GM19328 (cell line): ENCODE results near the gene EIF6.
"Not testable (repeated sequence)": the region's sequence is repeated elsewhere in the genome, so short reads cannot be mapped to it uniquely, and the experiment has no call there.

Source experiments
- ATAC-seq: cut with Tn5 transposase; IDR thresholded peaks from one replicate; pipeline ENCODE4 v1.9.1; 2021; ENCODE audit warnings: mild to moderate bottlenecking, moderate library complexity; ENCODE audit not compliant: unreplicated experiment

The EIF6 gene

DNA sequence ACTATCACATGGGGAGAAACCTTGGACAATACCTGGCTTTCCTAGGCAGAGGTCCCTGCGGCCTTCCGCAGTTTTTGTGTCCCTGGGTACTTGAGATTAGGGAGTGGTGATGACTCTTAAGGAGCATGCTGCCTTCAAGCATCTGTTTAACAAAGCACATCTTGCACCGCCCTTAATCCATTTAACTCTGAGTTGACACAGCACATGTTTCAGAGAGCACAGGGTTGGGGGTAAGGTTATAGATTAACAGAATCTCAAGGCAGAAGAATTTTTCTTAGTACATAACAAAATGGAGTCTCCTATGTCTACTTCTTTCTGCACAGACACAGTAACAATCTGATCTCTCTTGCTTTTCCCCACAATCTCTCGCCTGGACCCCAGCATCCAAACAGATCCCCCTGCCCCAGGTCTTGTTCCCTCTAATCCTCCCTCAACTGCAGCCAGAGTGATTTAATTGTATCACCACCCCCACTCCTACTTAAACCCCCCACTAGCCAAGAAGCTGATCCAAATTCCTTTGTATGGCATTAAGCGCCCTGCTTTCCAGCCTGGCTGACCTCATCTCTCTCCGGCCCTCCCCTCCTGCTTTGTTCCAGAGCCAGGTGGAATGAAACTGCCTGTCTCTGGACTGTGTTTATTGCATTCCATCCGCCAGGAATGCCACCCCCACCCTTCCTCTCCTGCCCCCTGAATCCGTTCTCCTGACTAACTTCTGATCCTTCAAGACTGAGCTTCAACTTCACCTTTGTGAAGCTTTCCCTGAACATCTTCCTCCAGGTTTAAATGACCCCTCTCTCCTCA lies 21.6 kb downstream of the EIF6 start:
- not testable (repeated sequence) for ATAC-seq

DNA sequence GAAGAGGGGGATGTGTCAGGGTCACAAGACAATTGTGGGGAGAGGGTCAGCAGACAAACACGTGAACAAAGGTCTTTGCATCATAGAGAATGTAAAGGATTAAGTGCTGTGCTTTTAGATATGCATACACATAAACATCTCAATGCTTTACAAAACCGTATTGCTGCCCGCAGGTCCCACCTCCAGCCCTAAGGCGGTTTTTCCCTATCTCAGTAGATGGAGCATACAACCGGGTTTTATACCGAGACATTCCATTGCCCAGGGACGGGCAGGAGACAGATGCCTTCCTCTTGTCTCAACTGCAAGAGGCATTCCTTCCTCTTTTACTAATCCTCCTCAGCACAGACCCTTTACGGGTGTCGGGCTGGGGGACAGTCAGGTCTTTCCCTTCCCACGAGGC lies 22.3 kb downstream of the EIF6 start:
- ATAC-seq, result not testable (repeated sequence)

DNA sequence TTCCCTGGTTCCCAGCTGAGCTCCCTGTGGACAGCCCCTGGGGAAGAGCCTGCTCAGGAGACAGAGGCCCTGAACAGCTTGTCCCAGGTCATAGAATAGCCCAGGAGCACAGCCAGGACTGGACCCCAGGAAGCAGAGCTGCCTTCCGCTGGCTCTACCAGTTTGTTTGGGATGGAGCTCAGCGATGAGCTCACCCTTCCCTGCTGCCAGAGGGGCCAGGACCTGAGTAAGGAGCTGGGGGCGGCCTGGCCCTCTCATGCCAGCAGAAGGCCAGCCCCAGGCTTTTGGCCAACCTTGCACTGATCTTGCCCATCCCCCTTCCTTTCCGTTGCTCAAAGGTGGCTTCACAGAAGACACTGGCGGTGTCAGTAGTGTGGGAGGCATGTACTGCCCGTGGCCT lies 24.1 kb downstream of the EIF6 start:
- no peak for ATAC-seq

DNA sequence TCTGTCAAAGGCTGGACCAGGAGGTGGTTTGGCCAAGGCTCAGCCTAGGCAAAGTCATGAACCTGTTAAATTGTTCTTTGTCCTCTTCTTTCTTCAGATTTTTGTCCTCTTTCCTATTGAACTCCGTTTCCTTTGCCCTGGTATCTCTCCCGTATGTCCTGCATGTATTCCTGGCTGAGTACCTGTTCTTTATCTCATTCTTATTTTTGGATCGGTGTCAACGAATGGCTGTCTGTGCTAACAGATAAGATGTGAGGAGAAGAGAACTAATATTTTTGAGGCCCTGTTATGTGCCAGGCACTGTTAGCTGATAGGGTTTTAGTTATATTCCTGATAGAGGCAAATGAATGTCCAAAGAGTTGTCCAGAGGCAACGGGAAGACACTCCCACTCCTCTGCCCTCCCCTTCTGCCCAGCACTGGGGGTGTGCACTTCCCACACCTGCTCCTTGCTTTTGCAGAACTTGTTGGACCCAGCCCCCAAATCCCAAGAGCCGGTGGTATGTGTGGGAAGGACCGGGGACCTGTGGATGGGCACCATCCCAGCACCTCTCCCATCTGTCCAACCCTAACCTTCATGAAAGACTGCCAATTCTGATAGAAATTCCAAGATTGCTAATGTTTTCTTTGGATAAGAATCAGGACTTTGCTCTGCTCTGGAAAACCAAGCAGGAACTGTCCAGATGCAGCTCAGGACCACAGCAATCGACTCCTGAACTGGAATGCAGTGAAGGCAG lies 27.2 kb downstream of the EIF6 start:
- no peak for ATAC-seq

DNA sequence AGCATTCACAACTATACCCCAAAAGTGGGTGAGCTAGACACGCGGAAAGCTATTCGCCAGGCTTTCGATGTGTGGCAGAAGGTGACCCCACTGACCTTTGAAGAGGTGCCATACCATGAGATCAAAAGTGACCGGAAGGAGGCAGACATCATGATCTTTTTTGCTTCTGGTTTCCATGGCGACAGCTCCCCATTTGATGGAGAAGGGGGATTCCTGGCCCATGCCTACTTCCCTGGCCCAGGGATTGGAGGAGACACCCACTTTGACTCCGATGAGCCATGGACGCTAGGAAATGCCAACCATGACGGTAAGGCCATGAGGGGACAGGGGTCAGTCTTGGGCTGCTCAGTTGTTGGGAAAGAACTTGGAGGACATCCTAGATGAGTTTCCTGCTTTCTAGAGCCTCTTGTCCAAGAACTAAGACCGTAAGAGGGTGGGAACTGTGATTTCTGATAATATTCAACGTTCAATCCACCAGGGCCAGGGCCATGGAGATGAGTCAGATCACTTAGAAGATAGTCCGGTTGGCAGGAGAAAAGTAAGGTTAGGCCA lies 30.0 kb downstream of the EIF6 start:
- ATAC-seq, result no peak

DNA sequence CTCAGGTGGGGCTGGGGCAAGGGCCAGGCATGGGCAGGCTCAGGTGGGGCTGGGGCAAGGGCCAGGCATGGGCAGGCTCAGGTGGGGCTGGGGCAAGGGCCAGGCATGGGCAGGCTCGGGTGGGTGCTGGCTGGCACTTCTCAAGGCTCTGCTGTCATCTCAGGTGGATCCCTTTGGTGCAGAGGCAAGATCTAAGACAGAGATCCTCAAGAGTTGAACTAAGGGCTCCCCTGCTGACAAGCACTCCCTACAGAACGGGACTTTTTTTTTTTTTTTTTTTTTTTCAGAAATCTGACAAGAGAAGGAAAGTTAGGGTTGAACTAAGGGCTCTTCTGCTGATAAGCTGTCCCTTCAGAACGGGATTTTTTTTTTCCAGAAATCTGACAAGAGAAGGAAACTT lies 31.6 kb downstream of the EIF6 start:
- ATAC-seq, result no peak

DNA sequence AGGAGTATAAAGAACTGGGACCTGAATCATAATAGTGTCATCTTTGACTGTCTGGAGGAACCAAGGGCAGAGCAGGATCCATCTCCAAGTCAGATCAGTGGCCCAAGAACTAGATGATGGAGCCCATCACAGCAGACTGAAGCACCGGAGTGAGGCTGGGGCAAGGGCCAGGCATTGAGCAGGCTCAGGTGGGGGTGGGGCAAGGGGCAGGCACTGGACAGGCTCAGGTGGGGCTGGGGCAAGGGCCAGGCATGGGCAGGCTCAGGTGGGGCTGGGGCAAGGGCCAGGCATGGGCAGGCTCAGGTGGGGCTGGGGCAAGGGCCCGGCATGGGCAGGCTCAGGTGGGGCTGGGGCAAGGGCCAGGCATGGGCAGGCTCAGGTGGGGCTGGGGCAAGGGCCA lies 32.0 kb downstream of the EIF6 start:
- ATAC-seq, result not testable (repeated sequence)

DNA sequence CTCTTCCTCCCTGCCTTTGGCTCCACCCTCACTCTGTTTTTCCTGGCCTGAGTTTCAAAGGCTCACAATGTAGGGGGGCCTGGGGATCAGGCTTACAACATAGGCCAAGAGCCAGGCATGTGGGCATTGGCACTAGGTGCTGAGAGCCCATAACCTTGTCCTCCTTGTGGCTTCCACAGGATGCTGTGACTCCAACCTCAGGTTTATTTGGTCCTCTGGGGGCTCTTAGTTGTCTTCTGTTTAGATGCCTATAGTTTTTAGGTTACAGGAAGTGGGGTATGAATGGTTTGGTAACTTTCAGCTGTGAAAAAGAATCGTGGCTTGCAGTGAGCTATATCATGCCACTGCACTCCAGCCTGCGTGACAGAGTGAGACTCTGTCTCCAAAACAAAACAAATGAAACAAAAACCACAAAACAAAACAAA lies 32.5 kb downstream of the EIF6 start:
- ATAC-seq, result no peak

DNA sequence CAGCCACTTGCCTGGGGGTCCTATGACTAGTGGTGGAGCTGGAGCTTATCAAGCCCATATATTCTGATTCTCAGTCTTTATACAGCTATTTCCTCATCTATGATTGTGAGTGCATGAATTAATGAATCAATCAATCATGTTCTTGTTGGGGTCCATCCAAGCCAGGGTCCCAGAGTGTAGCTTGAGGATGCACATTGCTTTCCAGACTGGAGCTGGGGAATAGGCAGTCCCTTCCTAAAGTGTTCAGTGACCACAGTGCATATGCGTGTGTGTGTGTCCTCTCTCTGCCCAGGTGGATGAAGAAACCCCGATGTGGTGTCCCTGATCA lies 33.0 kb downstream of the EIF6 start:
- ATAC-seq, result no peak

DNA sequence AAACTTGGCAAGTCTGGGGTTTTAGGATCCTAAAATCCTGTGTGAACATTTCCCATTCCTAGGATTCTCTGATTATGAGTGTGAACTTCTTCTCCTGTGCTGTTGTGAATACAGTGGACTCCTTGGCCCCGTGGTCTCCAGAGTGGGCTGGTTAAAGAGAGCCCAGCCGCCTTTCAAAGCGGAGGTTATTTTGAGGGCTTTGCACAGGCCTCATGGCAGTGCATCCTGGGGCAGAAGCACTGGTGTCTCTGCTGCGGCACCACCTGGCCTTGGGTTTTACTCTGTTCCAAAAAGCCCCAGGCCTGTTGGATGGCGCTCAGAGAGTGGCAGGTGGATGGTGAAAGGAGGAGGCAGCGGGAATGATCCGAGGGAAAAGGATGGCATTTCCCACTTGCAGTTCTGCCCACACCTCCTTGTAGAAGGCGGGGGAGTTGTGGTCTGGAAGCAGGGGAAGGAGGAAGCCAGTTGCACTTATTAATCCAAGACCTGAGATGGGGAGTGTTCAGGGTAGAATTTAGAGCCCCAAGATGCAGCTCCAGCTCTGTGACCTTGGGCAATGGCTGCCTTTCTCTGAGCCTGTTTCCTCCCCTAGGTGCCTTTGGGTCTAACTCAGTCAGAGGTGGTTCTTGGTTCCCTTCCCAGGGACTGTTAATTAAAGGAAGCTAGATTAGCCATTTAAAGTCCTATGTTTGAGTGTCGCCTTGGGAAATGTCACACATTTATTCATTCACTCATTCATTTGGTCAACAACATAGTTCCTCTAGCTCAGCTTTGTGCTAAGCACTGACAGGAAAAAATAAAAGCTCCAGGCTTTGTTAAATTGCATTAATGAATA lies 35.7 kb downstream of the EIF6 start:
- ATAC-seq, result no peak

DNA sequence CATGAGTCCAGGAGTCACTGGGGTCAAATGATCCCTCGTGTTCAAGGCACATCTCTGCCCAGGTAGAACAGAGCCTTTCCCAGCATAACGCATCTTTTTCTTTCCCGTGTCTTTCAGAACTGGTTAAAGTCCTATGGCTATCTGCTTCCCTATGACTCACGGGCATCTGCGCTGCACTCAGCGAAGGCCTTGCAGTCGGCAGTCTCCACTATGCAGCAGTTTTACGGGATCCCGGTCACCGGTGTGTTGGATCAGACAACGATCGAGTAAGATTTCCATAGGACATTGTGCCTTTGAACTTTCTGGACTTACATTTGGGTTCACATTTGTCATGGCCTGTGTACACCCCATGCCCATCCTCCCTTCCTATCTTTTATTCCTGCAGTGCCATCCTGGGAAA lies 37.8 kb downstream of the EIF6 start:
- no peak for ATAC-seq

DNA sequence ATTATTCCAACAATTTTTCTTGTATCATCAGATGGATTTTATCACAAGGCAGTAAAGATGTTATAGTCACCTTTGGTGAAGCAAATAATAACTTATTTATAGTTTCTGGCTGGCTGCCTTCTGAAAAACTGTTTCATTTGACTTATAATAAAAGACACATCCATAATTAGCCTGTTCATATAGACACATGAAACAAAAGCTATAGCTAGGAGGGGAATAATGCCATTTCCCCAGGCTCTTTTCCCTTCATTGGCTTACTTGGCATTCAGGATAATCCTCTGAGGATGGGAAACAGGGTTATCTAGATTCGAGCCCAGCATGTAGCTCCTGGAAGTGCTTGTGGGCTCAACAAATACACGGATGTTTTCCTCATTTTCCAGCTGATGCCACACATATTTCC lies 40.6 kb downstream of the EIF6 start:
- no peak for ATAC-seq

DNA sequence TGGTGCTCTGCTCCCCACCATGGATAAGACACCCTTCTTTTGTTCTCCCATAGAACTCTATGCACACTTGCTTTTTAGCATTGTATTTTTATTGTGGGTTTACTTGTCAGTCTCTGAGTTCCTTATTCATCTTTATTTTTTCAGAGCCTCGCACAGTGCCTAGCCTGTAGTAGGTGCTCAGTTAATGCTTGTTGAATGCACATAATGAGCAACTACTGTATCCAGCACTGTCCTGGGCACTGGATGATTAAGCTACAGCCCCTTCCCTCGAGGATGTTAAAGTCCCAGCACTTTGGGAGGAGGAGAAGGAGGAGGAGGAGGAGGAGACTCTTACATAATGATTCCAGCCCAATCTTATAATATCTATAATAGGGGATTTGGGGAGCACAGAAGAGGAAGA lies 41.3 kb downstream of the EIF6 start:
- ATAC-seq, result no peak

DNA sequence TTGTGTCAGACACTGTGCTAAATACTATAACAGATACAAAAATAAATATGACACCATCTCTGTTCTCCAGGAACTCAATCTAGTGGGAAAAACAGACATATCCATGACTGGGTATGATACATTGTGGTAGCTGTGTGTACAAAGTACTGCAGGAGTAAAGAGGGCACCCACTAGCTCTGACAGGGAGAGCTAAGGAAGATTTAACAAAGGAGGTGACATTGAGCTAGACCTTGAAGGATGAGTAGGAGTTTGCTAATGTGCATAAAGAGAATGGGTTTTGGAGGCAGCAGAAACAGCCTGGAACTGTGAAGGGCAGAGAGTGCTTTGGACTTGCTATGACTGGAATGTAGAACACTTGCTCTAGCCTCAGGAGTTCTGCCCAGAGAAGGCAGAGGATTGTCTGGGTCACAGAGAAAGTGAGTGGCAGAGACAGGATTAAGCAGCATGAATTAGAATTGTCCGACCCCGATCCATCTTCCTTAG lies 43.7 kb downstream of the EIF6 start:
- no peak for ATAC-seq

DNA sequence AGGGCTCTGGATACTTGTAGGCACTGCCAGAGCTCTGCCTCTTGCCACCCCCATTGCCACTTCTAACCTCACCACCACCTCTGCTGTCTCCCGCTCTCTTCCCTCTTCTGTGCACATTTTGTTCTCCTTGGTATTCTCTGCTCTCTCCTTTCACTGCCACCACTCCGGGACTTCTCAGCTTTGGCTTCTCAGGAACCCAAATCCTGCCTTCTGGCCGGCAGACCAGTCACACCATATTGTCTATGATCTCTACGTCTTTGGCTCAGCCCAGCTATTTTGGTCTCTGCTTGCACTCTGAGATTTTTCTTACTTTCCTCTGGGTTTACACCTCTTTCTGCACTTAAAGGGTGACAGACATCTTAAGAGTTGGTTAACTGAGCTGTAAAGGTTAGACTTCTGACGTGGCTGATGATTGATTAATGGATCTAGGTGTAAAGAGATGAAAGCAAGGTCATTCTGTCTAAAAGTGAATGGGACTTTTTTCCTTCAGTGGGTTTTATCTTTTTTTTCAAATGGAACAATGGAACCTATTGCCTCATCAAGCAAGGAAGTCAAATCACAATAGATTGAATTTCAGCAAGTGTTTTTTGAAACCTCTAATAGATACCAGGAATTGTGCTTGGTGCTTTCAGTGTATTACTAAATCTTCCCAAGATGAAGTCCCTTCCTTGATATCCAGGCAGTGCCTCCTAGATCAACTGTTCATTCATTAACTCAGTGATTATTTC lies 44.3 kb downstream of the EIF6 start:
- no peak for ATAC-seq

DNA sequence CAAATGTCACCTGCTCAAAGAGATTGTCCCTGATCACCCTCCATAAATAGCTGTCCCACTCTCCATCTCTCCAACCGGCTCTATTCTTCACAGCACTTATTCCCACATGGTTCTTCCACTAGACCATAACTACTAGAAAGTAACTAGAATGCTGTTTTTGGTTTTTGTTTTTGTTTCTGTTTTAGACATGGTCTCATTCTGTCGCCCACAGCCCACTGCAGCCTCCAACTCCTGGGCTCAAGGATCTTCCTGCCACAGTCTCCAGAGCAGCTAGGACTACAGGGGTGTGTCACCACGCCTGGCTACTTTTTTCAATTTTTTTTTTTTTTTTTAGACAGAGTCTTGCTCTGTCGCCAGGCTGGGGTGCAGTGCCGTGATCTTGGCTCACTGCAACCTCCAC lies 45.8 kb downstream of the EIF6 start:
- no peak for ATAC-seq

DNA sequence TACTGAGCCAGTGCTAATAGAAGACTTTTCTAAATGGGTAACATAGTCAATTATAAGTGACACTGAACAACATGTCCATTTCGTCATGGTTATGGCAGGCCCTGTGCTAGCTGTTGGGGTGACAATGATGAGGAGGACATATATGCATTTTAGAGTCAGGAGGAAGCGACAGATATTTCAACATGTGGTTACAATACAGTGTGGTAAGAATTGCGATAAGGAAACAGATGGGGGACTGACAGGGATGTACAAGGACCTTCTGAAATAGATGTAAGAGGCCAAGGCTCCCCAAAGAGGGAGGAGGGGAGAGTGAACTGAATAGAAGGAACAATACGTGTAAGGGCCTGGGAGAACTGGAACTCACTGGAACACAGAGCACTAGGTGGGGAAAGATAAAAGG lies 46.4 kb downstream of the EIF6 start:
- no peak for ATAC-seq

DNA sequence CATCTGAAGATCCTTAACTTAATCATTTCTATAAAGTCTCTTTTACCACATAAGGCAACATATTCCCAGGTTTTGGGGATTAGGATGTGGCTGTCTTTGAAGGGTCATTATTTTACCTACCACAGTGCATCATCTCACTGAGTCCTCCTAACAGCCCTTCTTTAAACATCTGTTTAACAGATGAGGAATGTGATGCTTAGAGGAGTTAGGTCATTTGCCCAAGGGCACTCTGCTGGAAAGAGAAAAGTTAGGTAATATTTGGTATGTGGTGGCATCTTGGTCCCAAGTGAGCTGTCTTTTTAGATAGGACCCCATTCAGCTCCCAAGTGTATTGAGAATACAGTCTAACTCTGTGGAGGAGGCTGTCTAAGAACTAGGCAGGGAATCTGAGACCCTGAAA lies 47.1 kb downstream of the EIF6 start:
- ATAC-seq, result no peak

DNA sequence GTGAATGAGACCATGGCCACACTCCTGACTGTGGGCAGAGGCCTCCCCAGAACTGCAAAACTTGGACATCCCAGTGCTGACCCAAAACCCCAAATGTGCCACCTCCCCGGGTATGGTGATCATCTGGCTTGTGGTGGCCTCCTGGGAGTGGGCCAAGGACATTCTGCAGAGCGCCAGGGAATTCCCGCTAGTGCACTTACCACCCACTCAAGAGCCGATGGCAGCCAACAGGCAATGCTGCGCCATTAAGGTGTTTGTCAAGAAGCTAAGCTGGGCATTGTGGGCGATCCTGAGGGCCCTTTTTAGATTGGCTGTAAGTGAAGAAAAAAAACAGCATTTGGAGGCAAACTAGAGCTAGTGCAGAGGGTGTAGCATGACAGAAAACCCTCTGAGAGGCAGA lies 48.7 kb downstream of the EIF6 start:
- no peak for ATAC-seq

DNA sequence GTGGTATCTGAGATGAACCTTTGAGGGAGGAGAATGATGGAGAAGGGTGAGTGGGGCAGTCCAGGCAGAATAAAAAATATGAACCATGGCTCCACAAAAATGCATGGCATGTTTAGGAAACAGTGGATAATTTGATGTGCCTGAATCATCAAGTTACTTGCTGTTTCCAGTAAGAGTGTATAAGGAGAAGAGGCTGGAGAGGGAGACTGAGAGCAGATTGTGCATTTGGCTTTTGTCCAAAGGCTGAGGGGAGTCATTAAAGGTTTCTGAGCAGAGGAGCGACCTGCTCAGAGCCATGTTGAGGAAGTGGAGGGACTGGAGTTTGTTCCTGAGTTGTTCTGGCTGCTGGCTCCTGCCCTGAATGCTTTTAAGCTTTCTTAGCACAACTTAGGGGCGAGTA lies 52.0 kb downstream of the EIF6 start:
- ATAC-seq, result no peak
